C4-2B (cell line): ENCODE results near the gene RANBP3.

ENCODE experiments used
- CTCF ChIP-seq: fragments of 450-650 bp; conservative IDR thresholded peaks from 2 replicates; pipeline ENCODE4 v1.5.1; 2017; ENCODE audit warnings: mild to moderate bottlenecking
- ZFX ChIP-seq: fragments of 450-650 bp; IDR thresholded peaks from 2 replicates; pipeline ENCODE4 v1.6.1; 2017

- TF ChIP-seq CTCF (no peak), ZFX (no peak)
These were observed 11.7 kb downstream of the RANBP3 start for GRCh38 chr19:5966215-5966614.
